ENCODE data around the gene RETREG3.

DNA sequence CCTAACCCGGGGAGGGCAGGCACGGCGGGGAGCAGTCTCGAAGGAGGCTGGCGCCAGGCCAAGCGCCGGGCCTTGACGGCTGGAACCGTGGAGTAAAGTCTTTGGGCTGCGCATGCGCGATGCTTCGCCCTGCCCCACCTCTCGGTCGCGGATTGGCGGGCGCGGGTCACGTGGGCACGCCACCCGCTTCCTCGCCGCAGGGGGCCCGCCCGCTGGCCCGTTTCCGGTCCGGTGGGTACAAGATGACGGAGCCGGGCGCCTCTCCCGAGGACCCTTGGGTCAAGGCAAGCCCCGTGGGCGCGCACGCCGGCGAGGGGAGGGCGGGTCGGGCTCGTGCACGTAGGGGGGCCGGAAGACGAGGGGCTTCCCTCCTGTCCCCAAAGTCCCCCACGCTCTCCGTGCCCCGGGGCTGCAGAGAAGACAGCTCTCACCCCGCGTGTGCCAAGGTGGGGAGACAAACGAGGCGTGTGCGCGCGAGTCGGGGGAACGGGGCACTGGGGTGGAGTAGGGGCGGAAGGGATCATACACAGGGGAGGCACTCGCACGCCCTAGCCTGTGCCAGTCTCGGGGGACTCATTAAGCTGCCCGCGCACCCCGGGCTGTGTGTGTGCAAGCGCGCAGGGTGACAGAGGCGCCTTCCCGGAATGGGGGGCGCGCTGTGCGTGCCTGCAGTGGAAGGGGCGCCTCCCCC, 42.1 kb downstream of the RETREG3 start, which contains the start of gene MLX:
- TF ChIP-seq, protein P1, sequence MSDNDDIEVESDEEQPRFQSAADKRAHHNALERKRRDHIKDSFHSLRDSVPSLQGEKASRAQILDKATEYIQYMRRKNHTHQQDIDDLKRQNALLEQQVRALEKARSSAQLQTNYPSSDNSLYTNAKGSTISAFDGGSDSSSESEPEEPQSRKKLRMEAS (IDR thresholded peaks at IDR 0.05): peak; percentile 90
- TF ChIP-seq NR1H2 (CRISPR knock-in tag; IDR thresholded peaks at IDR 0.05; ENCODE audit: borderline replicate concordance, low read depth) (0 out of 2 replicates have a peak, but pooled peaks have one; percentile 33), POLR2A (IDR thresholded peaks at IDR 0.05; ENCODE audit: insufficient read depth in 1 of 2, low read depth in 2 of 2, low read length in 2 of 2) (peak in 1 of 2 experiments; percentile 60; a peak in 2 of 4 replicates), NFRKB (IDR thresholded peaks at IDR 0.05) (no peak), GATAD2A (CRISPR knock-in tag; IDR thresholded peaks at IDR 0.05) (peak; percentile 60), RAD21 (CRISPR knock-in tag; IDR thresholded peaks at IDR 0.05) (peak; percentile 44), ZNF619 (CRISPR knock-in tag; IDR thresholded peaks at IDR 0.05) (0 out of 2 replicates have a peak, but pooled peaks have one; percentile 58), EZH2 (conservative IDR thresholded peaks at IDR 0.05; ENCODE audit: low read depth, low read length) (no peak), ZNF383 (CRISPR knock-in tag; IDR thresholded peaks at IDR 0.05; ENCODE audit: borderline replicate concordance) (0 out of 2 replicates have a peak, but pooled peaks have one; percentile 78), CHD4 (IDR thresholded peaks at IDR 0.05; ENCODE audit: borderline replicate concordance, low read length) (no peak), ZNF746 (CRISPR knock-in tag; IDR thresholded peaks at IDR 0.05) (peak; percentile 92), ZKSCAN1 (IDR thresholded peaks at IDR 0.05; ENCODE audit: low read length) (no peak), ZNF547 (CRISPR knock-in tag; IDR thresholded peaks at IDR 0.05) (peak; percentile 37)
- TF ChIP-seq, protein P2, sequence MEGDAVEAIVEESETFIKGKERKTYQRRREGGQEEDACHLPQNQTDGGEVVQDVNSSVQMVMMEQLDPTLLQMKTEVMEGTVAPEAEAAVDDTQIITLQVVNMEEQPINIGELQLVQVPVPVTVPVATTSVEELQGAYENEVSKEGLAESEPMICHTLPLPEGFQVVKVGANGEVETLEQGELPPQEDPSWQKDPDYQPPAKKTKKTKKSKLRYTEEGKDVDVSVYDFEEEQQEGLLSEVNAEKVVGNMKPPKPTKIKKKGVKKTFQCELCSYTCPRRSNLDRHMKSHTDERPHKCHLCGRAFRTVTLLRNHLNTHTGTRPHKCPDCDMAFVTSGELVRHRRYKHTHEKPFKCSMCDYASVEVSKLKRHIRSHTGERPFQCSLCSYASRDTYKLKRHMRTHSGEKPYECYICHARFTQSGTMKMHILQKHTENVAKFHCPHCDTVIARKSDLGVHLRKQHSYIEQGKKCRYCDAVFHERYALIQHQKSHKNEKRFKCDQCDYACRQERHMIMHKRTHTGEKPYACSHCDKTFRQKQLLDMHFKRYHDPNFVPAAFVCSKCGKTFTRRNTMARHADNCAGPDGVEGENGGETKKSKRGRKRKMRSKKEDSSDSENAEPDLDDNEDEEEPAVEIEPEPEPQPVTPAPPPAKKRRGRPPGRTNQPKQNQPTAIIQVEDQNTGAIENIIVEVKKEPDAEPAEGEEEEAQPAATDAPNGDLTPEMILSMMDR (CRISPR knock-in tag; IDR thresholded peaks at IDR 0.05): peak; percentile 48

All from HepG2 (cell line).